ENCODE results near the gene SLC22A5.

DNA sequence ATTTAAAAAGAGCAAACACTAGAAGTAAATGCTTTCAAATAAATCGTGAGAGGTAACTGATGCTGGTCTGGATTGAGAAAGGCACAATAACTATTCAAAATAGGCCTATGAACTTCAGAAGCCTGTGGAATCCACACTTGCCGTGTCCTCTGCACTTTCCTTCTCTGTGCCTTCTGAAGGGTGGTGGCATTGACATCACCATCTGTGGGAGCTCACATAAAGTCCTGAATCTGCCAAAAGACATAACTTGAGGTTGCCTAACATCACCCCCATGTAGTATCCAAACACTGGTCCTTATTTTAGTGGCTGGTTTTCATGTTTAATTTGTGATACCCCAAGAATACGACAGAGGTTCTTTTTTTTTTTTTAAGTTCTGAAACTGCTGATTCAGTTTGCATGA, 61.2 kb downstream of the SLC22A5 start:
- TF ChIP-seq, protein P1, sequence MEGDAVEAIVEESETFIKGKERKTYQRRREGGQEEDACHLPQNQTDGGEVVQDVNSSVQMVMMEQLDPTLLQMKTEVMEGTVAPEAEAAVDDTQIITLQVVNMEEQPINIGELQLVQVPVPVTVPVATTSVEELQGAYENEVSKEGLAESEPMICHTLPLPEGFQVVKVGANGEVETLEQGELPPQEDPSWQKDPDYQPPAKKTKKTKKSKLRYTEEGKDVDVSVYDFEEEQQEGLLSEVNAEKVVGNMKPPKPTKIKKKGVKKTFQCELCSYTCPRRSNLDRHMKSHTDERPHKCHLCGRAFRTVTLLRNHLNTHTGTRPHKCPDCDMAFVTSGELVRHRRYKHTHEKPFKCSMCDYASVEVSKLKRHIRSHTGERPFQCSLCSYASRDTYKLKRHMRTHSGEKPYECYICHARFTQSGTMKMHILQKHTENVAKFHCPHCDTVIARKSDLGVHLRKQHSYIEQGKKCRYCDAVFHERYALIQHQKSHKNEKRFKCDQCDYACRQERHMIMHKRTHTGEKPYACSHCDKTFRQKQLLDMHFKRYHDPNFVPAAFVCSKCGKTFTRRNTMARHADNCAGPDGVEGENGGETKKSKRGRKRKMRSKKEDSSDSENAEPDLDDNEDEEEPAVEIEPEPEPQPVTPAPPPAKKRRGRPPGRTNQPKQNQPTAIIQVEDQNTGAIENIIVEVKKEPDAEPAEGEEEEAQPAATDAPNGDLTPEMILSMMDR (IDR thresholded peaks at IDR 0.05) = no peak
- TF ChIP-seq, protein P2, sequence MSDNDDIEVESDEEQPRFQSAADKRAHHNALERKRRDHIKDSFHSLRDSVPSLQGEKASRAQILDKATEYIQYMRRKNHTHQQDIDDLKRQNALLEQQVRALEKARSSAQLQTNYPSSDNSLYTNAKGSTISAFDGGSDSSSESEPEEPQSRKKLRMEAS (CRISPR knock-in tag; IDR thresholded peaks at IDR 0.05) = no peak
- TF ChIP-seq JUN (CRISPR knock-in tag; IDR thresholded peaks at IDR 0.05) (no peak), CBFB (CRISPR knock-in tag; IDR thresholded peaks at IDR 0.05; ENCODE audit: low read depth) (no peak), FOXK1 (CRISPR knock-in tag; IDR thresholded peaks at IDR 0.05) (no peak), IRF2 (CRISPR knock-in tag; IDR thresholded peaks at IDR 0.05; ENCODE audit: borderline replicate concordance, low read depth) (no peak)
- TF ChIP-seq, protein P3, sequence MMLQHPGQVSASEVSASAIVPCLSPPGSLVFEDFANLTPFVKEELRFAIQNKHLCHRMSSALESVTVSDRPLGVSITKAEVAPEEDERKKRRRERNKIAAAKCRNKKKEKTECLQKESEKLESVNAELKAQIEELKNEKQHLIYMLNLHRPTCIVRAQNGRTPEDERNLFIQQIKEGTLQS (CRISPR knock-in tag; conservative IDR thresholded peaks at IDR 0.05) = no peak

All from WTC11 (cell line).